GM12892 (cell line): ENCODE results near the gene SUCLG1.

ENCODE experiments used
- POLR2A ChIP-seq: IDR thresholded peaks from 2 replicates; pipeline ENCODE4 v1.6.1; 2011; ENCODE audit warnings: low read depth, low read length, control low read depth
- POLR2AphosphoS5 ChIP-seq: IDR thresholded peaks from 2 replicates; pipeline ENCODE4 v1.6.1; 2011; ENCODE audit warnings: low read depth, low read length, control low read depth

GRCh38 chr2:84497285-84497684 is 38.2 kb upstream of the SUCLG1 start:
- TF ChIP-seq POLR2A (no peak), POLR2AphosphoS5 (no peak)
